H1 (cell line): Measurements from ENCODE around the gene GABARAPL1. TPM values are rescaled to one million over a fixed set of nuclear protein-coding genes. Genes with fewer than 3 reads are reported as not detected.

ENCODE experiments used
- CTCF ChIA-PET: fragments of 300-600 bp; sonication (Branson Sonifier 250); formaldehyde crosslinking; loops from one replicate; lab custom pipeline; 2021; ENCODE audit not compliant: partially characterized antibody; lab: Charles Lee
- POLR2A ChIA-PET: fragments of 300-600 bp; sonication (Branson Sonifier 250); formaldehyde crosslinking; loops from one replicate; lab custom pipeline; 2021; ENCODE audit warnings: inconsistent platforms; ENCODE audit not compliant: partially characterized antibody; lab: Charles Lee
- DNase-seq, 2 experiments: peaks; one replicate each; pipeline versions ENCODE4 v3.0.0 to v3.0.0-alpha.2; 2010 to 2022; ENCODE audit warnings: low spot score in 2 of 2, low read depth in 1 of 2, mixed read lengths in 1 of 2
- FAIRE-seq: peaks from 2 replicates; lab custom pipeline; 2011; peaks lifted over from hg19 to GRCh38; lab: Jason Lieb, UNC
- H2AFZ ChIP-seq: 2 replicates; pipeline ENCODE4 v1.8.1; 2012; ENCODE audit warnings: low read length, inconsistent platforms
- H2AK5ac ChIP-seq: 2 replicates; pipeline ENCODE4 v1.6.1; 2013; ENCODE audit warnings: low read depth, low read length
- H2BK120ac ChIP-seq: replicated peaks from 2 replicates; pipeline ENCODE3; 2013; ENCODE audit warnings: low read depth, low read length, inconsistent platforms
- H2BK12ac ChIP-seq: 2 replicates; pipeline ENCODE4 v1.6.1; 2013; ENCODE audit warnings: low read depth, low read length
- H2BK15ac ChIP-seq: 2 replicates; pipeline ENCODE4 v1.6.1; 2013; ENCODE audit warnings: low read length
- H2BK20ac ChIP-seq: 2 replicates; pipeline ENCODE4 v1.6.1; 2013; ENCODE audit warnings: low read length
- H2BK5ac ChIP-seq: 2 replicates; pipeline ENCODE4 v1.6.1; 2013; ENCODE audit warnings: low read depth, low read length
- H3K14ac ChIP-seq: 2 replicates; pipeline ENCODE4 v1.6.1; 2013; ENCODE audit warnings: inconsistent platforms; ENCODE audit not compliant: insufficient read length
- H3K18ac ChIP-seq: 2 replicates; pipeline ENCODE4 v1.6.1; 2013; ENCODE audit warnings: low read length; ENCODE audit errors: extremely low read depth
- H3K23ac ChIP-seq: 2 replicates; pipeline ENCODE4 v1.6.1; 2013; ENCODE audit warnings: inconsistent platforms; ENCODE audit not compliant: insufficient read length
- H3K23me2 ChIP-seq: 2 replicates; pipeline ENCODE4 v1.6.1; 2013; ENCODE audit warnings: low read depth, low read length
- H3K27ac ChIP-seq: 2 replicates; pipeline ENCODE4 v1.6.1; 2011; ENCODE audit warnings: low read depth, low read length, inconsistent platforms
- H3K27me3 ChIP-seq, 4 experiments: replicated peaks in 1 of 4; 1 replicate in 1 of 4; 2 replicates in 3 of 4; pipeline versions ENCODE4 v1.6.1 to v1.8.1; 2011 to 2013; ENCODE audit warnings: low read length in 3 of 4, mild to moderate bottlenecking in 3 of 4, inconsistent platforms in 2 of 4, mixed read lengths in 2 of 4, moderate library complexity in 1 of 4; ENCODE audit not compliant: control insufficient read depth in 3 of 4, insufficient read depth in 3 of 4; ENCODE audit errors: extremely low read depth in 1 of 4
- H3K36me3 ChIP-seq, 4 experiments: 2 replicates each; pipeline versions ENCODE4 v1.6.1 to v1.8.1; 2011 to 2013; ENCODE audit warnings: mild to moderate bottlenecking in 4 of 4, low read length in 3 of 4, moderate library complexity in 2 of 4, control low read depth in 1 of 4, inconsistent platforms in 1 of 4; ENCODE audit not compliant: insufficient read depth in 4 of 4, control insufficient read depth in 2 of 4
- H3K4ac ChIP-seq: replicated peaks from 2 replicates; pipeline ENCODE3; 2013; ENCODE audit warnings: low read length, low read depth, mixed read lengths, inconsistent platforms; ENCODE audit not compliant: insufficient read length
- H3K4me1 ChIP-seq, 4 experiments: replicated peaks in 1 of 4; 1 replicate in 1 of 4; 2 replicates in 3 of 4; pipeline versions ENCODE4 v1.6.1 to v1.8.1; 2011 to 2013; ENCODE audit warnings: low read length in 3 of 4, inconsistent platforms in 2 of 4, mixed read lengths in 1 of 4; ENCODE audit not compliant: insufficient read depth in 4 of 4, control insufficient read depth in 3 of 4
- H3K4me2 ChIP-seq, 2 experiments: 2 replicates each; pipeline versions ENCODE4 v1.6.1 to v1.8.1; 2011 to 2013; ENCODE audit warnings: low read depth in 2 of 2, low read length in 2 of 2, control low read depth in 1 of 2, inconsistent platforms in 1 of 2, mild to moderate bottlenecking in 1 of 2; ENCODE audit not compliant: insufficient read depth in 1 of 2
- H3K4me3 ChIP-seq, 4 experiments: fragments of 200-600, 300-600 bp in 1 of 4; sonication (generic), shearing (Covaris generic), sonication (Bioruptor Twin) in 1 of 4; 2 replicates each; pipeline versions ENCODE4 v1.5.1 to v1.8.1; 2011 to 2016; ENCODE audit warnings: low read length in 4 of 4, low read depth in 3 of 4, control low read depth in 2 of 4, inconsistent platforms in 2 of 4, mild to moderate bottlenecking in 2 of 4, mixed read lengths in 1 of 4, moderate library complexity in 1 of 4; ENCODE audit not compliant: insufficient read depth in 2 of 4; ENCODE audit errors: extremely low read depth in 1 of 4
- H3K56ac ChIP-seq: replicated peaks from 2 replicates; pipeline ENCODE3; 2013; ENCODE audit warnings: low read depth, mild to moderate bottlenecking, mixed read lengths, low read length, inconsistent platforms; ENCODE audit not compliant: insufficient read length
- H3K79me1 ChIP-seq: 2 replicates; pipeline ENCODE4 v1.6.1; 2013; ENCODE audit warnings: low read depth, low read length, control low read depth
- H3K79me2 ChIP-seq, 2 experiments: 2 replicates each; pipeline versions ENCODE4 v1.6.1 to v1.8.1; 2012 to 2013; ENCODE audit warnings: low read length in 2 of 2, mild to moderate bottlenecking in 2 of 2, inconsistent platforms in 1 of 2; ENCODE audit not compliant: insufficient read depth in 2 of 2, control insufficient read depth in 1 of 2
- H3K9ac ChIP-seq, 4 experiments: replicated peaks in 1 of 4; 1 replicate in 1 of 4; 2 replicates in 3 of 4; pipeline versions ENCODE4 v1.6.1 to v1.8.1; 2011 to 2013; ENCODE audit warnings: low read depth in 3 of 4, low read length in 3 of 4, control low read depth in 2 of 4, mild to moderate bottlenecking in 2 of 4, moderate library complexity in 2 of 4, inconsistent platforms in 1 of 4; ENCODE audit errors: extremely low read depth in 1 of 4
- H3K9me3 ChIP-seq, 2 experiments: 2 replicates each; pipeline versions ENCODE4 v1.6.1 to v1.8.1; 2012 to 2013; ENCODE audit warnings: mild to moderate bottlenecking in 2 of 2, moderate library complexity in 2 of 2, control low read depth in 1 of 2, inconsistent platforms in 1 of 2, low read depth in 1 of 2, low read length in 1 of 2, mixed read lengths in 1 of 2; ENCODE audit not compliant: insufficient read depth in 2 of 2
- H4K20me1 ChIP-seq, 2 experiments: replicated peaks in 1 of 2; 2 replicates each; pipeline versions ENCODE3 to v1.8.1; 2011 to 2013; ENCODE audit warnings: inconsistent platforms in 2 of 2, low read length in 2 of 2, mild to moderate bottlenecking in 1 of 2; ENCODE audit not compliant: insufficient read depth in 2 of 2, control insufficient read depth in 1 of 2
- H4K5ac ChIP-seq: 2 replicates; pipeline ENCODE4 v1.6.1; 2013; ENCODE audit warnings: low read length, low read depth, mixed read lengths, inconsistent platforms; ENCODE audit not compliant: insufficient read length
- H4K8ac ChIP-seq: 2 replicates; pipeline ENCODE4 v1.8.0; 2013; ENCODE audit warnings: mild to moderate bottlenecking, moderate library complexity, low read length, inconsistent platforms; ENCODE audit not compliant: insufficient read depth; ENCODE audit errors: extremely low read depth
- H4K91ac ChIP-seq: replicated peaks from 2 replicates; pipeline ENCODE3; 2013; ENCODE audit warnings: low read length, mixed read lengths, inconsistent platforms; ENCODE audit not compliant: insufficient read length
- CTBP2 ChIP-seq: IDR thresholded peaks from 2 replicates; pipeline ENCODE4 v1.7.0; 2011; ENCODE audit warnings: borderline replicate concordance, mild to moderate bottlenecking, moderate library complexity, mixed read lengths, low read length; ENCODE audit not compliant: insufficient read depth, insufficient read length
- KDM4A ChIP-seq: IDR thresholded peaks from one replicate; pipeline ENCODE4 v1.7.1; 2012; ENCODE audit warnings: low read depth, mild to moderate bottlenecking, moderate library complexity, low read length, inconsistent platforms; ENCODE audit not compliant: severe bottlenecking
- RFX5 ChIP-seq: IDR thresholded peaks from 2 replicates; pipeline ENCODE4 v1.6.1; 2011; ENCODE audit warnings: low read depth, low read length, improper control_type of control experiment, borderline replicate concordance
- SIX5 ChIP-seq: IDR thresholded peaks from 2 replicates; pipeline ENCODE4 v1.6.1; 2011; ENCODE audit warnings: mild to moderate bottlenecking, low read depth, low read length
- WGBS, 2 experiments: shearing (Covaris generic) in 1 of 2; methylation state at CpG; one replicate each; pipeline versions ENCODE4 v1.1.6 to v1.1.7; 2013 to 2015; ENCODE audit warnings: low lambda C conversion rate in 2 of 2, mixed read lengths in 2 of 2, inconsistent platforms in 1 of 2, low coverage in 1 of 2, missing lambda C conversion rate in 1 of 2; ENCODE audit not compliant: insufficient replicate concordance in 2 of 2, insufficient coverage in 1 of 2, insufficient read length in 1 of 2; ENCODE audit errors: extremely low coverage in 1 of 2, missing lambda C conversion rate in 1 of 2; 5-methylcytosine and 5-hydroxymethylcytosine counted together
- polyA plus RNA-seq, 7 experiments: library from polyadenylated mRNA; depleted of rRNA in 3 of 7; stranded (reverse) in 5 of 7; unstranded in 2 of 7; fragments of >200 nt in 5 of 7; fragments of 200-250 nt in 2 of 7; gene quantifications; 1 replicate in 5 of 7; 2 replicates in 1 of 7; 4 replicates in 1 of 7; pipeline versions ENCODE4 v1.2.1 to v1.2.3, GENCODE V29; 2011 to 2013; ENCODE audit warnings: missing spikeins in 2 of 7, mixed read lengths in 2 of 7
- total RNA-seq: library from RNA; stranded (reverse); fragmentation: NEBNext Ultra II Directional; extraction: Animal tissue kit (Norgen Biotek cat#: 25700); gene quantifications from 2 replicates; pipeline ENCODE4 v1.2.1, GENCODE V29; 2021
- TF ChIP-seq, protein P1 (sequence below), 3 experiments: IDR thresholded peaks; 1 replicate in 2 of 3; 2 replicates in 1 of 3; pipeline versions ENCODE4 v1.5.1 to v1.6.1; 2011; ENCODE audit warnings: low read length in 3 of 3, mild to moderate bottlenecking in 3 of 3, inconsistent platforms in 2 of 3, low read depth in 1 of 3, moderate library complexity in 1 of 3; ENCODE audit not compliant: insufficient read depth in 1 of 3; ENCODE audit errors: control extremely low read depth in 1 of 3

Gene GABARAPL1
- total and polyA plus RNA-seq, 2 of the 8 experiments (the other 6 are each of a cell fraction or from before 2014, with no cell fraction given) = 56.1 to 87.9 TPM

DNA sequence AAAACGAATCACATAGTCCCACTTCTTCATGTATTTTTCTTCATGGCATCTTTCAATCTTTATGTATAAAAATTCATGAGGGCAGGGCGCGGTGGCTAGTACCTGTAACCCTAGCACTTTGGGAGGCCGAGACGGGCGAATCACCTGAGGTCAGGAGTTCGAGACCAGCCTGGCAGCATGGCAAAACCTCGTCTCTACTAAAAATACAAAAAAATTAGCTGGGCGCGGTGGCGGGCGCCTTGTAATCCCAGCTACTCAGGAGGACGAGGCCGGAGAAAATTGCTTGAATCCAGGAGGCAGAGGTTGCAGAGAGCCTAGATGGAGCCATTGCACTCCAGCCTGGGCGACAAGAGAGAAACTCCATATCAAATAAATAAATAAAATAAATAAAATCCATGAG, 2.5 kb upstream of the GABARAPL1 start:
- Histone ChIP-seq H3K27me3 (no peaks in the 10 kb centered on the region), H2BK120ac (no peak overlapping the region), H3K4me2 (no peak overlapping the region), H3K23me2 (peaks cover 8% of the 10 kb centered on the region), H3K36me3 (no peaks in the 10 kb centered on the region), H3K9ac (no peak overlapping the region), H2AK5ac (no peak overlapping the region), H3K4me3 (no peak overlapping the region), H2BK12ac (no peak overlapping the region), H3K18ac (no peak overlapping the region), H2BK20ac (no peak overlapping the region), H2BK15ac (no peak overlapping the region), H4K20me1 (no peaks in the 10 kb centered on the region), H4K8ac (no peak overlapping the region), H3K79me2 (peaks cover 0 to 16% of the 10 kb centered on the region in 2 experiments; a peak in 3 of 4 replicates), H3K14ac (no peak overlapping the region), H3K56ac (no peak overlapping the region), H3K4me1 (peaks cover 0 to 6% (median 3%) of the 10 kb centered on the region in 4 experiments; a peak in 4 of 7 replicates), H3K23ac (no peak overlapping the region), H4K91ac (no peak overlapping the region), H3K4ac (no peak overlapping the region), H2BK5ac (no peak overlapping the region), H4K5ac (no peak overlapping the region), H3K27ac (no peak overlapping the region), H3K9me3 (no peaks in the 10 kb centered on the region), H3K79me1 (peaks cover 2% of the 10 kb centered on the region; the same call in 1 of the 2 replicates), H2AFZ (no peak overlapping the region)
- FAIRE-seq (no peak), DNase-seq (no peak)
- 89% methylated on average over 15 of the region's 15 CpGs; no CpG with 5 or more reads in 1 of the 2 experiments for WGBS, 2 experiments
- ChIA-PET POLR2A (no interaction called here), CTCF (interaction anchor here (0.6 to 2.3 kb wide), 5 partner anchors 14 to 57 kb away, joined by 3 to 5 read pairs (median 5); no protein-coding TSS in a partner anchor)
- TF ChIP-seq KDM4A (no peak), SIX5 (no peak), RFX5 (no peak), CTBP2 (no peak)
- TF ChIP-seq, protein P1, sequence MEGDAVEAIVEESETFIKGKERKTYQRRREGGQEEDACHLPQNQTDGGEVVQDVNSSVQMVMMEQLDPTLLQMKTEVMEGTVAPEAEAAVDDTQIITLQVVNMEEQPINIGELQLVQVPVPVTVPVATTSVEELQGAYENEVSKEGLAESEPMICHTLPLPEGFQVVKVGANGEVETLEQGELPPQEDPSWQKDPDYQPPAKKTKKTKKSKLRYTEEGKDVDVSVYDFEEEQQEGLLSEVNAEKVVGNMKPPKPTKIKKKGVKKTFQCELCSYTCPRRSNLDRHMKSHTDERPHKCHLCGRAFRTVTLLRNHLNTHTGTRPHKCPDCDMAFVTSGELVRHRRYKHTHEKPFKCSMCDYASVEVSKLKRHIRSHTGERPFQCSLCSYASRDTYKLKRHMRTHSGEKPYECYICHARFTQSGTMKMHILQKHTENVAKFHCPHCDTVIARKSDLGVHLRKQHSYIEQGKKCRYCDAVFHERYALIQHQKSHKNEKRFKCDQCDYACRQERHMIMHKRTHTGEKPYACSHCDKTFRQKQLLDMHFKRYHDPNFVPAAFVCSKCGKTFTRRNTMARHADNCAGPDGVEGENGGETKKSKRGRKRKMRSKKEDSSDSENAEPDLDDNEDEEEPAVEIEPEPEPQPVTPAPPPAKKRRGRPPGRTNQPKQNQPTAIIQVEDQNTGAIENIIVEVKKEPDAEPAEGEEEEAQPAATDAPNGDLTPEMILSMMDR (IDR thresholded peaks at IDR 0.05; ENCODE audit: control extremely low read depth in 1 of 3, insufficient read depth in 1 of 3, low read depth in 1 of 3, low read length in 3 of 3) = no peak
